ENCODE results near the gene CDH16.

The CDH16 gene

GRCh38 chr16:66888647-66889615 is 29.8 kb downstream of the CDH16 start:
- no peak for TF ChIP-seq CTCF (IDR thresholded peaks at IDR 0.05; ENCODE audit: insufficient read depth, low read depth, low read length, missing control alignments)
- no peak for DNase-seq (ENCODE audit: low read depth)

GRCh38 chr16:66886914-66887313 is 31.8 kb downstream of the CDH16 start:
- no peak for DNase-seq (ENCODE audit: low read depth)
- no peak for TF ChIP-seq CTCF (IDR thresholded peaks at IDR 0.05; ENCODE audit: insufficient read depth, low read depth, low read length, missing control alignments)
- H3K4me3 ChIP-seq (ENCODE audit: low read depth, low read length): no peak overlapping the region

More at GRCh38 chr16:66888647-66889615, 29.8 kb downstream of the CDH16 start:
- H3K4me3 ChIP-seq (ENCODE audit: low read depth, low read length): no peak overlapping the region

- no peak overlapping the region for H3K4me3 ChIP-seq (ENCODE audit: low read depth, low read length)
- no peak for TF ChIP-seq CTCF (IDR thresholded peaks at IDR 0.05; ENCODE audit: insufficient read depth, low read depth, low read length, missing control alignments)
Observed at GRCh38 chr16:66886321-66886720, 32.4 kb downstream of the CDH16 start.

GRCh38 chr16:66885491-66885890 is 33.2 kb downstream of the CDH16 start:
- no peak overlapping the region for H3K4me3 ChIP-seq (ENCODE audit: low read depth, low read length)
- TF ChIP-seq CTCF (IDR thresholded peaks at IDR 0.05; ENCODE audit: insufficient read depth, low read depth, low read length, missing control alignments): no peak
- no peak for DNase-seq (ENCODE audit: low read depth)

More at GRCh38 chr16:66886321-66886720, 32.4 kb downstream of the CDH16 start:
- DNase-seq (ENCODE audit: low read depth): no peak

- no peak for TF ChIP-seq CTCF (IDR thresholded peaks at IDR 0.05; ENCODE audit: insufficient read depth, low read depth, low read length, missing control alignments)
Observed at GRCh38 chr16:66882702-66883101, 36.0 kb downstream of the CDH16 start.

GRCh38 chr16:66881964-66882508 is 36.6 kb downstream of the CDH16 start:
- TF ChIP-seq CTCF (IDR thresholded peaks at IDR 0.05; ENCODE audit: insufficient read depth, low read depth, low read length, missing control alignments): no peak
- DNase-seq (ENCODE audit: low read depth): no peak
- H3K4me3 ChIP-seq (ENCODE audit: low read depth, low read length): no peak overlapping the region

More at GRCh38 chr16:66882702-66883101, 36.0 kb downstream of the CDH16 start:
- H3K4me3 ChIP-seq (ENCODE audit: low read depth, low read length): no peak overlapping the region
- DNase-seq (ENCODE audit: low read depth): no peak

Data from GM12865 (cell line).